HepG2 (cell line): ENCODE measurements around the gene UQCC2. TPM values are rescaled to one million over a fixed set of nuclear protein-coding genes. Genes with fewer than 3 reads are reported as not detected.

Source experiments
- GPN1 ChIP-seq: sonication (generic); formaldehyde crosslinking; IDR thresholded peaks from 2 replicates; pipeline ENCODE4 v1.5.1; 2020; ENCODE audit warnings: missing genetic modification reagents, borderline replicate concordance
- MLXIP ChIP-seq: sonication (generic); formaldehyde crosslinking; IDR thresholded peaks from 2 replicates; pipeline ENCODE4 v1.9.0; 2021; ENCODE audit warnings: missing genetic modification reagents, borderline replicate concordance
- ZBTB10 ChIP-seq: sonication (generic); formaldehyde crosslinking; IDR thresholded peaks from 2 replicates; pipeline ENCODE4 v1.4.0; 2020; ENCODE audit warnings: missing genetic modification reagents, borderline replicate concordance
- ZBTB34 ChIP-seq: sonication (generic); formaldehyde crosslinking; IDR thresholded peaks from 2 replicates; pipeline ENCODE4 v1.8.0; 2022; ENCODE audit warnings: mild to moderate bottlenecking, missing genetic modification reagents
- ZFP90 ChIP-seq: sonication (generic); formaldehyde crosslinking; IDR thresholded peaks from 2 replicates; pipeline ENCODE4 v1.8.0; 2022; ENCODE audit warnings: missing genetic modification reagents, mild to moderate bottlenecking, inconsistent platforms, borderline replicate concordance
- ZFYVE20 ChIP-seq: sonication (generic); formaldehyde crosslinking; IDR thresholded peaks from 2 replicates; pipeline ENCODE4 v1.8.0; 2023; ENCODE audit warnings: low read depth, mild to moderate bottlenecking, moderate library complexity, missing genetic modification reagents, borderline replicate concordance
- ZHX2 ChIP-seq, 2 experiments: sonication (generic) in 1 of 2; formaldehyde crosslinking in 1 of 2; IDR thresholded peaks; 2 replicates each; pipeline versions ENCODE4 v1.6.1 to v1.9.0; 2014 to 2022; ENCODE audit warnings: antibody characterized with exemption in 1 of 2, borderline replicate concordance in 1 of 2, inconsistent platforms in 1 of 2, low read depth in 1 of 2, missing genetic modification reagents in 1 of 2
- ZNF552 ChIP-seq: sonication (generic); formaldehyde crosslinking; IDR thresholded peaks from 2 replicates; pipeline ENCODE4 v1.9.0; 2022; ENCODE audit warnings: missing genetic modification reagents, mild to moderate bottlenecking, borderline replicate concordance
- ZNF580 ChIP-seq: IDR thresholded peaks from 2 replicates; pipeline ENCODE4 v1.6.1; 2016; ENCODE audit warnings: low read depth, borderline replicate concordance
- ZNF816 ChIP-seq: sonication (generic); formaldehyde crosslinking; IDR thresholded peaks from 2 replicates; pipeline ENCODE4 v1.8.0; 2022; ENCODE audit warnings: missing genetic modification reagents, mild to moderate bottlenecking, borderline replicate concordance
- ZZZ3 ChIP-seq: sonication (generic); formaldehyde crosslinking; IDR thresholded peaks from 2 replicates; pipeline ENCODE4 v1.4.0; 2020; ENCODE audit warnings: missing genetic modification reagents, mild to moderate bottlenecking, borderline replicate concordance
- polyA plus RNA-seq, 8 experiments: library from polyadenylated mRNA; depleted of rRNA in 3 of 8; stranded (reverse) in 7 of 8; unstranded in 1 of 8; fragments of >200 nt; fragmentation: Illumina TruSeq in 4 of 8; extraction: Trizol in 4 of 8; gene quantifications; 2 replicates each; pipeline versions ENCODE4 v1.2.1 to v1.2.3, GENCODE V29; 2011 to 2016; ENCODE audit warnings: low read depth in 4 of 8, missing spikeins in 1 of 8, mixed read lengths in 1 of 8; ENCODE audit not compliant: insufficient read depth in 1 of 8
- total RNA-seq, 5 experiments: library from RNA; depleted of rRNA; stranded (reverse); fragments of >200 nt; fragmentation: Illumina TruSeq; extraction: Trizol; gene quantifications; 2 replicates each; pipeline ENCODE4 v1.2.3, GENCODE V29; 2016; ENCODE audit warnings: low read depth in 1 of 5

Gene UQCC2
- total and polyA plus RNA-seq, 2 of the 13 experiments (the other 11 are each of a cell fraction or from before 2014, with no cell fraction given): 82.4 to 238 TPM

GRCh38 chr6:33710296-33711121 is 991 bp downstream of the UQCC2 start (continued):
- TF ChIP-seq ZHX2 (IDR thresholded peaks at IDR 0.05; ENCODE audit: low read depth) (no peak), ZHX2 (CRISPR knock-in tag; IDR thresholded peaks at IDR 0.05; ENCODE audit: borderline replicate concordance) (no peak), ZNF552 (CRISPR knock-in tag) (no peak), GPN1 (CRISPR knock-in tag) (no peak), ZFYVE20 (no peak), MLXIP (CRISPR knock-in tag) (no peak), ZBTB10 (CRISPR knock-in tag) (no peak), ZBTB34 (CRISPR knock-in tag) (peak; percentile 43; the same call in 1 of the 2 replicates), ZFP90 (CRISPR knock-in tag) (0 out of 2 replicates have a peak, but pooled peaks have one; percentile 51), ZNF580 (CRISPR knock-in tag) (no peak), ZZZ3 (CRISPR knock-in tag) (no peak), ZNF816 (CRISPR knock-in tag) (no peak)
